Transverse colon (tissue), 3 donors: Measurements from ENCODE around the gene PITPNM2.

ENCODE experiments used
- CTCF ChIP-seq, 5 experiments: fragments of 200-600 bp in 3 of 5; fragments of 450-650 bp in 2 of 5; sonication (generic) in 3 of 5; IDR thresholded peaks; 1 replicate in 2 of 5; 2 replicates in 3 of 5; pipeline ENCODE4 v1.5.1; 2016 to 2017; ENCODE audit warnings: antibody characterized with exemption in 5 of 5, inconsistent platforms in 3 of 5, mild to moderate bottlenecking in 2 of 5, moderate library complexity in 1 of 5
- POLR2A ChIP-seq: fragments of 450-650 bp; IDR thresholded peaks from one replicate; pipeline ENCODE4 v1.6.1; 2016; ENCODE audit warnings: antibody characterized with exemption, mild to moderate bottlenecking, moderate library complexity

- TF ChIP-seq CTCF (IDR thresholded peaks at IDR 0.05), result no peak
- TF ChIP-seq POLR2A, result no peak
These were observed 10.1 kb upstream of the PITPNM2 start for GRCh38 chr12:123160801-123161487.
